Stomach (tissue), 9 donors: ENCODE results near the gene TSTD2. TPM values are rescaled to one million over a fixed set of nuclear protein-coding genes. Genes with fewer than 3 reads are reported as not detected.

Source experiments
- DNase-seq, 2 donors: peaks; one replicate each; pipeline versions ENCODE4 v3.0.0 to v3.0.0-alpha.2; 2013 to 2019
- H3K27ac ChIP-seq, 5 donors: fragments of 200-600 bp in 4 of 5; sonication (generic) in 4 of 5; one replicate each; pipeline ENCODE4 v1.5.1; 2013 to 2019; ENCODE audit warnings: mild to moderate bottlenecking in 1 of 5, moderate library complexity in 1 of 5
- H3K27me3 ChIP-seq, 3 donors: fragments of 200-600 bp; sonication (generic); one replicate each; pipeline ENCODE4 v1.5.1; 2017 to 2019; ENCODE audit warnings: mixed run types in 1 of 3
- H3K36me3 ChIP-seq, 4 donors: fragments of 200-600 bp; sonication (generic); 1 replicate in 3 of 4; 2 replicates in 1 of 4; pipeline ENCODE4 v1.5.1; 2016 to 2019
- H3K4me1 ChIP-seq, 4 donors: fragments of 200-600 bp; sonication (generic); one replicate each; pipeline ENCODE4 v1.5.1; 2016 to 2019
- H3K4me3 ChIP-seq, 4 donors: fragments of 200-600 bp; sonication (generic) in 3 of 4; one replicate each; pipeline ENCODE4 v1.5.1; 2016 to 2019; ENCODE audit warnings: mild to moderate bottlenecking in 1 of 4
- H3K9me3 ChIP-seq, 4 donors: fragments of 200-600 bp; sonication (generic); one replicate each; pipeline ENCODE4 v1.5.1; 2016 to 2019
- CTCF ChIP-seq, 7 experiments: fragments of 450-650 bp in 4 of 7; fragments of 200-600 bp in 3 of 7; sonication (generic) in 3 of 7; IDR thresholded peaks; one replicate each; pipeline ENCODE4 v1.5.1; 2016 to 2019; ENCODE audit warnings: antibody characterized with exemption in 7 of 7, control low read depth in 2 of 7, mild to moderate bottlenecking in 1 of 7
- EP300 ChIP-seq: sonication (generic); formaldehyde crosslinking; IDR thresholded peaks from one replicate; pipeline ENCODE4 v1.6.1; 2017; ENCODE audit warnings: antibody characterized with exemption
- POLR2A ChIP-seq, 4 donors: fragments of 450-650 bp; IDR thresholded peaks; one replicate each; pipeline ENCODE4 v1.6.1; 2016; ENCODE audit warnings: antibody characterized with exemption in 4 of 4, control low read depth in 2 of 4, mild to moderate bottlenecking in 1 of 4, moderate library complexity in 1 of 4
- POLR2AphosphoS5 ChIP-seq, 3 donors: sonication (generic); formaldehyde crosslinking; IDR thresholded peaks; one replicate each; pipeline ENCODE4 v1.6.1; 2016; ENCODE audit warnings: antibody characterized with exemption in 3 of 3
- WGBS, 5 donors: extraction: QIAGEN DNeasy Blood & Tissue Kit in 3 of 5; methylation state at CpG; one replicate each; pipeline versions ENCODE4 v1.1.5 to v1.1.7; 2013 to 2018; 5-methylcytosine and 5-hydroxymethylcytosine counted together
- intact Hi-C: fragments of 100-400 bp; cut with DNase I; formaldehyde crosslinking; loops from one replicate; pipeline ENCODE4 v1.15.1; 2023; ENCODE audit warnings: low total_unique reads
- polyA plus RNA-seq, 3 donors: library from polyadenylated mRNA; stranded (reverse); fragments of 200-250 nt; gene quantifications; one replicate each; pipeline ENCODE4 v1.2.3, GENCODE V29; 2013
- total RNA-seq, 5 donors: library from RNA; depleted of rRNA; stranded (reverse); fragments of >200 nt; gene quantifications; one replicate each; pipeline versions ENCODE4 v1.1.0 to v1.2.3, GENCODE V29; 2014 to 2016
- donor health status: healthy with polysubstance abuse.
- donor health status: Bipolar disorder and iron deficiency.
- donor health status: healthy.

TSTD2 gene
- total and polyA plus RNA-seq, 8 donors: 2.3 to 29.9 (median 12.3) TPM

- Histone ChIP-seq H3K27ac (no peak overlapping the region), H3K4me1 (no peaks in the 10 kb centered on the region), H3K9me3 (no peaks in the 10 kb centered on the region), H3K27me3 (no peaks in the 10 kb centered on the region), H3K4me3 (no peak overlapping the region), H3K36me3 (peaks cover 48 to 93% (median 80%) of the 10 kb centered on the region in 4 donors)
- TF ChIP-seq EP300 (no peak), CTCF (IDR thresholded peaks at IDR 0.05) (no peak), POLR2AphosphoS5 (IDR thresholded peaks at IDR 0.05) (no peak), POLR2A (IDR thresholded peaks at IDR 0.05) (no peak)
- DNase-seq: no peak
- intact Hi-C loops: loop anchor here (5.0 kb wide), 1 partner anchor 138 kb away; no protein-coding TSS in a partner anchor
- 81 to 93% (median 93%) methylated on average over 17 of the region's 17 CpGs for WGBS, 5 donors
These were observed 28.1 kb downstream of the TSTD2 start for GRCh38 chr9:97604901-97605645.

GRCh38 chr9:97602430-97602829 is 30.7 kb downstream of the TSTD2 start:
- Histone ChIP-seq H3K27ac (no peak overlapping the region), H3K4me1 (peaks cover 4 to 16% (median 10%) of the 10 kb centered on the region in 4 donors), H3K9me3 (no peaks in the 10 kb centered on the region), H3K36me3 (peaks cover 48 to 81% (median 76%) of the 10 kb centered on the region in 4 donors), H3K4me3 (no peak overlapping the region), H3K27me3 (no peaks in the 10 kb centered on the region)
- intact Hi-C loops: loop anchor here (5.0 kb wide), 1 partner anchor 135 kb away; no protein-coding TSS in a partner anchor
- no peak for TF ChIP-seq EP300
- TF ChIP-seq POLR2AphosphoS5 (IDR thresholded peaks at IDR 0.05): no peak
- no peak for TF ChIP-seq POLR2A (IDR thresholded peaks at IDR 0.05)
- no peak for TF ChIP-seq CTCF (IDR thresholded peaks at IDR 0.05)
- DNase-seq: no peak
- WGBS, 5 donors: 80 to 86% (median 83%) methylated on average over 10 of the region's 10 CpGs

- intact Hi-C loops: loop anchor here (5.0 kb wide), 1 partner anchor 134 kb away; no protein-coding TSS in a partner anchor
- Histone ChIP-seq H3K4me1 (peaks cover 5 to 25% (median 17%) of the 10 kb centered on the region in 4 donors), H3K36me3 (peaks cover 48 to 73% (median 72%) of the 10 kb centered on the region in 4 donors), H3K27me3 (no peaks in the 10 kb centered on the region), H3K4me3 (no peak overlapping the region), H3K9me3 (no peaks in the 10 kb centered on the region), H3K27ac (no peak overlapping the region)
- 82 to 91% (median 84%) methylated on average over 7 of the region's 7 CpGs for WGBS, 5 donors
- TF ChIP-seq CTCF (IDR thresholded peaks at IDR 0.05): no peak
- no peak for TF ChIP-seq POLR2A (IDR thresholded peaks at IDR 0.05)
- TF ChIP-seq POLR2AphosphoS5 (IDR thresholded peaks at IDR 0.05): no peak
- TF ChIP-seq EP300: no peak
- no peak for DNase-seq
These were observed 31.8 kb downstream of the TSTD2 start for GRCh38 chr9:97601228-97601898.

GRCh38 chr9:97600531-97601227 is 32.5 kb downstream of the TSTD2 start:
- Histone ChIP-seq H3K4me3 (no peak overlapping the region), H3K4me1 (peaks cover 5 to 28% (median 17%) of the 10 kb centered on the region in 4 donors), H3K9me3 (no peaks in the 10 kb centered on the region), H3K27me3 (no peaks in the 10 kb centered on the region), H3K36me3 (peaks cover 46 to 68% (median 66%) of the 10 kb centered on the region in 4 donors), H3K27ac (no peak overlapping the region)
- WGBS, 5 donors: 94 to 97% (median 96%) methylated on average over 8 of the region's 8 CpGs
- DNase-seq: no peak
- intact Hi-C loops: loop anchor here (5.0 kb wide), 1 partner anchor 133 kb away; no protein-coding TSS in a partner anchor
- TF ChIP-seq POLR2A (IDR thresholded peaks at IDR 0.05) (no peak), POLR2AphosphoS5 (IDR thresholded peaks at IDR 0.05) (no peak), EP300 (no peak), CTCF (IDR thresholded peaks at IDR 0.05) (no peak)
